CD4-positive, alpha-beta T cell (primary cell): ENCODE measurements around the gene FOXP4. TPM values are rescaled to one million over a fixed set of nuclear protein-coding genes. Genes with fewer than 3 reads are reported as not detected.

ENCODE experiments used
- ATAC-seq: fragments of 200-7000 bp; cut with Tn5 transposase; one replicate; pipeline ENCODE4 v1.10.0; 2022; ENCODE audit warnings: mild to moderate bottlenecking; ENCODE audit not compliant: poor library complexity
- CTCF ChIA-PET: fragments of 350-600 bp; sonication (Branson Sonifier 250); formaldehyde crosslinking; loops from one replicate; lab custom pipeline; 2021; ENCODE audit warnings: antibody characterized with exemption, inconsistent platforms; lab: Charles Lee
- POLR2A ChIA-PET: fragments of 350-600 bp; sonication (Branson Sonifier 250); formaldehyde crosslinking; loops from one replicate; lab custom pipeline; 2021; ENCODE audit warnings: antibody characterized with exemption, inconsistent platforms; lab: Charles Lee
- DNase-seq, 14 experiments: peaks; one replicate each; pipeline ENCODE4 v3.0.0-alpha.2; 2013 to 2020; ENCODE audit warnings: mixed read lengths in 2 of 14
- H3K27ac ChIP-seq, 2 donors: one replicate each; pipeline versions ENCODE4 v1.5.1 to v1.7.0; 2013; ENCODE audit warnings: low read length in 2 of 2, low read depth in 1 of 2, mild to moderate bottlenecking in 1 of 2
- H3K27me3 ChIP-seq, 2 experiments: 1 replicate in 1 of 2; 2 replicates in 1 of 2; pipeline versions ENCODE4 v1.6.1 to v1.7.0; 2013; ENCODE audit warnings: low read length in 2 of 2, control low read depth in 1 of 2, mild to moderate bottlenecking in 1 of 2, moderate library complexity in 1 of 2; ENCODE audit not compliant: insufficient read depth in 2 of 2, control insufficient read depth in 1 of 2
- H3K36me3 ChIP-seq: one replicate; pipeline ENCODE4 v1.6.1; 2013; ENCODE audit warnings: low read length, control low read depth; ENCODE audit not compliant: insufficient read depth
- H3K4me1 ChIP-seq: one replicate; pipeline ENCODE4 v1.6.1; 2013; ENCODE audit warnings: low read length, control low read depth; ENCODE audit not compliant: insufficient read depth
- H3K4me3 ChIP-seq: one replicate; pipeline ENCODE4 v1.5.1; 2013; ENCODE audit warnings: mild to moderate bottlenecking, low read length, moderate library complexity
- H3K9me3 ChIP-seq, 2 experiments: 1 replicate in 1 of 2; 2 replicates in 1 of 2; pipeline versions ENCODE4 v1.6.1 to v1.7.0; 2013; ENCODE audit warnings: low read length in 2 of 2, mild to moderate bottlenecking in 2 of 2, control low read depth in 1 of 2, moderate library complexity in 1 of 2; ENCODE audit not compliant: control insufficient read depth in 1 of 2, insufficient read depth in 1 of 2
- H3K27ac Mint-ChIP-seq: one replicate; pipeline ENCODE4 v1.8.0; 2020; ENCODE audit warnings: mixed read lengths
- H3K27me3 Mint-ChIP-seq: one replicate; pipeline ENCODE4 v1.8.0; 2021; ENCODE audit warnings: mixed read lengths
- H3K36me3 Mint-ChIP-seq: one replicate; pipeline ENCODE4 v1.8.0; 2021; ENCODE audit warnings: low read depth, mixed read lengths
- H3K4me1 Mint-ChIP-seq: one replicate; pipeline ENCODE4 v1.8.0; 2021; ENCODE audit warnings: low read depth, mixed read lengths
- H3K4me3 Mint-ChIP-seq: one replicate; pipeline ENCODE4 v1.8.0; 2020; ENCODE audit warnings: mild to moderate bottlenecking, mixed read lengths
- H3K9me3 Mint-ChIP-seq: one replicate; pipeline ENCODE4 v1.8.0; 2020; ENCODE audit warnings: mixed read lengths
- CTCF ChIP-seq: fragments of 200-600 bp; IDR thresholded peaks from one replicate; pipeline ENCODE4 v1.8.0; 2022; ENCODE audit warnings: antibody characterized with exemption, mild to moderate bottlenecking
- intact Hi-C, 2 experiments: fragments of 100-400 bp; cut with DNase I in 1 of 2; cut with micrococcal nuclease in 1 of 2; formaldehyde crosslinking; loops; one replicate each; pipeline versions ENCODE4 v1.15.1 to v1.9.0; 2023 to 2025; cut with DNase I, micrococcal nuclease
- total RNA-seq, 174 experiments: library from RNA in 2 of 174; stranded (reverse) in 2 of 174; gene quantifications; one replicate each; pipeline ENCODE4 v1.2.3 and lab custom pipeline; 2021 to 2026

Gene FOXP4
- total RNA-seq, 2 experiments from 2014 or later = 3.7 to 3.9 TPM

- H3K4me1 ChIP-seq = peaks cover 5% of the 10 kb centered on the region
- no peaks in the 10 kb centered on the region for H3K27me3 ChIP-seq
- H3K27ac ChIP-seq = no peak overlapping the region
- Mint-ChIP-seq H3K27me3 (no peaks in the 10 kb centered on the region), H3K4me1 (no peaks in the 10 kb centered on the region), H3K4me3 (no peak overlapping the region), H3K36me3 (peaks cover 10% of the 10 kb centered on the region), H3K27ac (no peak overlapping the region), H3K9me3 (no peaks in the 10 kb centered on the region)
- no peaks in the 10 kb centered on the region for H3K9me3 ChIP-seq
- intact Hi-C loops = no loop called here
- ATAC-seq (no peak), DNase-seq (no peak)
- H3K36me3 ChIP-seq = peaks cover 8% of the 10 kb centered on the region
- CTCF ChIA-PET = no interaction called here
- H3K4me3 ChIP-seq = no peak overlapping the region
- POLR2A ChIA-PET = no interaction called here
- no peak for TF ChIP-seq CTCF
Observed at GRCh38 chr6:41587131-41587879, 41.1 kb downstream of the FOXP4 start.

- CTCF ChIA-PET = no interaction called here
- no peaks in the 10 kb centered on the region for H3K9me3 Mint-ChIP-seq
- intact Hi-C loops = no loop called here
- no peak overlapping the region for H3K4me3 ChIP-seq
- TF ChIP-seq CTCF = no peak
- no peak overlapping the region for H3K4me3 Mint-ChIP-seq
- H3K27me3 ChIP-seq = no peaks in the 10 kb centered on the region
- H3K27ac Mint-ChIP-seq = no peak overlapping the region
- H3K27me3 Mint-ChIP-seq = no peaks in the 10 kb centered on the region
- ATAC-seq (no peak), DNase-seq (no peak)
- POLR2A ChIA-PET = no interaction called here
- no peaks in the 10 kb centered on the region for H3K4me1 Mint-ChIP-seq
- peaks cover 8% of the 10 kb centered on the region for H3K36me3 ChIP-seq
- no peak overlapping the region for H3K27ac ChIP-seq
- H3K4me1 ChIP-seq = peaks cover 5% of the 10 kb centered on the region
- H3K36me3 Mint-ChIP-seq = peaks cover 10% of the 10 kb centered on the region
- no peaks in the 10 kb centered on the region for H3K9me3 ChIP-seq
Observed at GRCh38 chr6:41588111-41588510, 41.9 kb downstream of the FOXP4 start.

- Mint-ChIP-seq H3K4me1 (no peaks in the 10 kb centered on the region), H3K9me3 (no peaks in the 10 kb centered on the region), H3K36me3 (peaks cover 10% of the 10 kb centered on the region), H3K4me3 (no peak overlapping the region), H3K27me3 (no peaks in the 10 kb centered on the region), H3K27ac (no peak overlapping the region)
- Histone ChIP-seq H3K27me3 (no peaks in the 10 kb centered on the region), H3K9me3 (no peaks in the 10 kb centered on the region), H3K27ac (no peak overlapping the region), H3K36me3 (peaks cover 8% of the 10 kb centered on the region), H3K4me1 (peaks cover 5% of the 10 kb centered on the region), H3K4me3 (no peak overlapping the region)
- TF ChIP-seq CTCF = no peak
- POLR2A ChIA-PET = no interaction called here
- no peak for DNase-seq
- CTCF ChIA-PET = no interaction called here
- intact Hi-C loops = no loop called here
- ATAC-seq = no peak
Observed at GRCh38 chr6:41589223-41589622, 43.0 kb downstream of the FOXP4 start.
